ENCODE data around the gene USP10.

The USP10 gene

DNA sequence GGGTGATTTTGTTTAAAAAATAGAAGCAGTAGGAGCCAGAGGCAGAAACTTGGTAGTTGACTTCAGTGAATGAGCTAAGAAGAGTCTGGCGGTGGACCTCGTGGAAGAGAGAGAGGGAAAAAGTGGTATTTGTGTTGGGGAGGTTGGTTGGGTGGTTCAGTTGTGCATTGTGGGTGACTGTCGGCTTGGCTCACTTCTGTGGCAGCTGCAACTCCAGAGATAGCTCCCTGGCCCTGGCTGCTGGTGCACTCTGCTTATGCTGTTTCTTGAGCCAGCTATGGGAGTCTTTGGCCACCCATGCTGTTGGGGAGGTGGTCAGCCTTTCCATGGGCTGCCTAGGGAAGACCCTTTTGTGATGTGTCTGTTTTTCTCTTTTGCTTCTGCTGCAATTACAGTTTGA is 69.6 kb downstream of the USP10 start:
- H3K4me3 ChIP-seq (ENCODE audit: low read depth, low read length): no peak overlapping the region
- H2AFZ ChIP-seq (ENCODE audit: insufficient read depth, low read length, poor library complexity): no peak overlapping the region
- H3K79me2 ChIP-seq (ENCODE audit: control insufficient read depth, insufficient read depth, low read length, poor library complexity): no peaks in the 10 kb centered on the region
- no peaks in the 10 kb centered on the region for H3K4me1 ChIP-seq (ENCODE audit: control insufficient read depth in 1 of 2, insufficient read depth in 2 of 2, low read length in 2 of 2)
- no peak for DNase-seq
- H2AK5ac ChIP-seq (ENCODE audit: low read length): no peak overlapping the region
- H3K4me2 ChIP-seq (ENCODE audit: low read length): no peak overlapping the region
- no peak overlapping the region for H4K91ac ChIP-seq (ENCODE audit: low read depth, low read length)
- no peak overlapping the region for H2BK5ac ChIP-seq (ENCODE audit: low read depth, low read length, poor library complexity)
- H3K23ac ChIP-seq (ENCODE audit: low read length): no peak overlapping the region
- no peaks in the 10 kb centered on the region for H3K79me1 ChIP-seq (ENCODE audit: low read length)
- no CpG with 5 or more reads among the region's 3 CpGs for WGBS (ENCODE audit: extremely low coverage, insufficient coverage, insufficient read length)
- H3K36me3 ChIP-seq (ENCODE audit: control insufficient read depth in 1 of 2, insufficient read depth in 2 of 2, low read length in 2 of 2): peaks cover 41 to 60% of the 10 kb centered on the region in 2 experiments
- H3K27ac ChIP-seq (ENCODE audit: low read depth, low read length): no peak overlapping the region
- H3K27me3 ChIP-seq (ENCODE audit: insufficient read depth, low read length): no peaks in the 10 kb centered on the region
- no peak overlapping the region for H3K18ac ChIP-seq (ENCODE audit: low read length)
- H4K8ac ChIP-seq (ENCODE audit: low read depth, low read length): no peak overlapping the region
- no peak overlapping the region for H3K14ac ChIP-seq (ENCODE audit: low read length)
- H3K9me3 ChIP-seq (ENCODE audit: insufficient read depth, low read depth, low read length): peaks cover 2% of the 10 kb centered on the region
- H4K12ac ChIP-seq (ENCODE audit: low read depth, low read length): no peak overlapping the region
- no peak overlapping the region for H2BK12ac ChIP-seq (ENCODE audit: low read length)
- H2BK120ac ChIP-seq (ENCODE audit: insufficient read depth, low read length, poor library complexity): no peak overlapping the region
- H3K9ac ChIP-seq (ENCODE audit: low read length): no peak overlapping the region
- no peak overlapping the region for H3K4ac ChIP-seq (ENCODE audit: low read depth, low read length)

DNA sequence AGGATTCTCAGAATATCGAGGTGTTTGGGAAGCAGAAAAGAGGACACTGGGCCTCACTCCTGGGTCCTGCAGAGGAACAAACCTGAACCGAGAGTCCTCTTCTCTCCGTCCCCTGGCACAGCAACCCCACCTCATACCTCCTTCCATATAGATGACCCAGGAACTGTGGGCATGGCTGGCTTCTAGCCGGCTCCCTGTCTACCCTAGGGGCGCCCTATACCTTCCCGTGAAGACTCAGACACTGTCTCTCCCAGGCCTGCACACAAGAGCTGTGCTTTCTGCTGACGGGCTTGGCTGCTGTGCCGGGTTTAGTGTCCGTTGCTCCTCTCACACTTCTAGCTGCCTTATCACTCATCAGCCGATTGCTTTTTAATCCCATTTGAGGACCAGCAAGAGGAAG is 73.5 kb downstream of the USP10 start:
- no peak overlapping the region for H4K91ac ChIP-seq (ENCODE audit: low read depth, low read length)
- H3K23ac ChIP-seq (ENCODE audit: low read length): no peak overlapping the region
- H3K4me2 ChIP-seq (ENCODE audit: low read length): no peak overlapping the region
- H3K4me3 ChIP-seq (ENCODE audit: low read depth, low read length): no peak overlapping the region
- H3K4me1 ChIP-seq (ENCODE audit: control insufficient read depth in 1 of 2, insufficient read depth in 2 of 2, low read length in 2 of 2): no peaks in the 10 kb centered on the region
- H3K18ac ChIP-seq (ENCODE audit: low read length): no peak overlapping the region
- peaks cover 50 to 69% of the 10 kb centered on the region in 2 experiments for H3K36me3 ChIP-seq (ENCODE audit: control insufficient read depth in 1 of 2, insufficient read depth in 2 of 2, low read length in 2 of 2)
- no peak overlapping the region for H2BK5ac ChIP-seq (ENCODE audit: low read depth, low read length, poor library complexity)
- no peak overlapping the region for H2BK120ac ChIP-seq (ENCODE audit: insufficient read depth, low read length, poor library complexity)
- no peak overlapping the region for H3K27ac ChIP-seq (ENCODE audit: low read depth, low read length)
- no peak for DNase-seq
- no peak overlapping the region for H4K8ac ChIP-seq (ENCODE audit: low read depth, low read length)
- H3K14ac ChIP-seq (ENCODE audit: low read length): no peak overlapping the region
- no CpG with 5 or more reads among the region's 10 CpGs for WGBS (ENCODE audit: extremely low coverage, insufficient coverage, insufficient read length)
- H3K9ac ChIP-seq (ENCODE audit: low read length): no peak overlapping the region
- H3K79me2 ChIP-seq (ENCODE audit: control insufficient read depth, insufficient read depth, low read length, poor library complexity): no peaks in the 10 kb centered on the region
- no peak overlapping the region for H2AK5ac ChIP-seq (ENCODE audit: low read length)
- no peak overlapping the region for H2AFZ ChIP-seq (ENCODE audit: insufficient read depth, low read length, poor library complexity)
- no peak overlapping the region for H3K4ac ChIP-seq (ENCODE audit: low read depth, low read length)
- no peaks in the 10 kb centered on the region for H3K27me3 ChIP-seq (ENCODE audit: insufficient read depth, low read length)
- no peak overlapping the region for H2BK12ac ChIP-seq (ENCODE audit: low read length)
- H3K79me1 ChIP-seq (ENCODE audit: low read length): no peaks in the 10 kb centered on the region
- no peaks in the 10 kb centered on the region for H3K9me3 ChIP-seq (ENCODE audit: insufficient read depth, low read depth, low read length)
- H4K12ac ChIP-seq (ENCODE audit: low read depth, low read length): no peak overlapping the region

DNA sequence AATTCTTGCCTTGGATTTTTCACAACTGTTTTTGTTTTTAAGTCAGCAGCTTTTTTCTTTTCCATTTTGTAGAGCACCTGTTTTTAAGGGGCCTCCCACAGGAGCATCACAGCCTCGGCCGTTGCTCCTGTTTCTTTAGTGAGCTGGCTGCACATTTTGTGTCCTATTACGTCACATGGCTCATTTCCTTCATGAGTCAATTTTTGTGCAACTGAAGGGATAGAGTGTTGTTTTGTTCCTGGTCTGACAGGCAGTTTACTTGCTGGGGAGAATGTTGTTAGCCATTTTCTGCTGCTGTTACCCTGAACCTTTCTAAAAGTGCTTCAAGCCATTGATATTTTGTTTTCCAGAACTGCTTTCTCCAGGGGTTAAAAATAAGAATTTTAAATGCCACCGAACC is 75.0 kb downstream of the USP10 start:
- peaks cover 49 to 66% of the 10 kb centered on the region in 2 experiments for H3K36me3 ChIP-seq (ENCODE audit: control insufficient read depth in 1 of 2, insufficient read depth in 2 of 2, low read length in 2 of 2)
- no peak overlapping the region for H3K14ac ChIP-seq (ENCODE audit: low read length)
- H3K79me2 ChIP-seq (ENCODE audit: control insufficient read depth, insufficient read depth, low read length, poor library complexity): no peaks in the 10 kb centered on the region
- H2AFZ ChIP-seq (ENCODE audit: insufficient read depth, low read length, poor library complexity): no peak overlapping the region
- no peaks in the 10 kb centered on the region for H3K4me1 ChIP-seq (ENCODE audit: control insufficient read depth in 1 of 2, insufficient read depth in 2 of 2, low read length in 2 of 2)
- no peak overlapping the region for H3K4me2 ChIP-seq (ENCODE audit: low read length)
- H3K4ac ChIP-seq (ENCODE audit: low read depth, low read length): no peak overlapping the region
- no peak overlapping the region for H2BK5ac ChIP-seq (ENCODE audit: low read depth, low read length, poor library complexity)
- no peak overlapping the region for H2AK5ac ChIP-seq (ENCODE audit: low read length)
- no peak overlapping the region for H4K12ac ChIP-seq (ENCODE audit: low read depth, low read length)
- no peaks in the 10 kb centered on the region for H3K79me1 ChIP-seq (ENCODE audit: low read length)
- no peak overlapping the region for H3K23ac ChIP-seq (ENCODE audit: low read length)
- no peak overlapping the region for H2BK120ac ChIP-seq (ENCODE audit: insufficient read depth, low read length, poor library complexity)
- no peak overlapping the region for H3K4me3 ChIP-seq (ENCODE audit: low read depth, low read length)
- H3K18ac ChIP-seq (ENCODE audit: low read length): no peak overlapping the region
- H3K9me3 ChIP-seq (ENCODE audit: insufficient read depth, low read depth, low read length): peaks cover 2% of the 10 kb centered on the region
- peak; percentile 20 to 50 for DNase-seq
- no peaks in the 10 kb centered on the region for H3K27me3 ChIP-seq (ENCODE audit: insufficient read depth, low read length)
- H3K27ac ChIP-seq (ENCODE audit: low read depth, low read length): no peak overlapping the region
- no CpG with 5 or more reads among the region's 4 CpGs for WGBS (ENCODE audit: extremely low coverage, insufficient coverage, insufficient read length)
- H4K91ac ChIP-seq (ENCODE audit: low read depth, low read length): no peak overlapping the region
- H4K8ac ChIP-seq (ENCODE audit: low read depth, low read length): no peak overlapping the region
- no peak overlapping the region for H2BK12ac ChIP-seq (ENCODE audit: low read length)
- no peak overlapping the region for H3K9ac ChIP-seq (ENCODE audit: low read length)

DNA sequence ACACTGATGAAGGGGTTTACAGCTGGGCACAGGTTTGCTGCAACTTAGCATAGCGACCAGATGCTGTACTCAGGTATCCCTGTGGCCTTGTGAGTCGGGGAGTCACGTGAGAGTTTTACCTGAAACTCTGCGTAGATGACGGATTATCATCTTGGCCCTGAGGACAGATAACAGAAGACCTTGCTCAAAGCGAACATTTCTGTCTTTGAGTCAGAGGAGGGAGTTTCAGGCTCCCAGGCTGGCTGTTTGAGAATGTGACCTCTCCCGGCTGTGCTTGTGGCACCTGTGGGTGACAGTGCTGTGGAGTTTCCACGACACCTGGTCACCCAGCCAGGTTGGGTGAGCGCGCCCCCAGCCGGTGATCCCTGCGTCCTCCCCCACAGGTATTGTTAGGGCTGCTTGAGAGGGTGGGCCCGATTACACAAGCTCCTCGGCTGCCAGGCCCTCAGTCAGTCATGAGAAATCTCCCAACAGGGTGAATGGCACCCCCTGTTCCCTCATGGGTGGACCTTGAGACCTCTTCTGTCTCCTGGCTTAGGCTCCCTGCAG is 75.5 kb downstream of the USP10 start:
- Histone ChIP-seq H2BK120ac (ENCODE audit: insufficient read depth, low read length, poor library complexity) (no peak overlapping the region), H3K4me1 (ENCODE audit: control insufficient read depth in 1 of 2, insufficient read depth in 2 of 2, low read length in 2 of 2) (no peaks in the 10 kb centered on the region), H3K23ac (ENCODE audit: low read length) (no peak overlapping the region), H3K36me3 (ENCODE audit: control insufficient read depth in 1 of 2, insufficient read depth in 2 of 2, low read length in 2 of 2) (peaks cover 50 to 68% of the 10 kb centered on the region in 2 experiments), H3K9ac (ENCODE audit: low read length) (no peak overlapping the region), H3K9me3 (ENCODE audit: insufficient read depth, low read depth, low read length) (peaks cover 4% of the 10 kb centered on the region), H3K27me3 (ENCODE audit: insufficient read depth, low read length) (no peaks in the 10 kb centered on the region), H3K79me1 (ENCODE audit: low read length) (no peaks in the 10 kb centered on the region), H4K91ac (ENCODE audit: low read depth, low read length) (no peak overlapping the region), H3K4me3 (ENCODE audit: low read depth, low read length) (no peak overlapping the region), H3K79me2 (ENCODE audit: control insufficient read depth, insufficient read depth, low read length, poor library complexity) (no peaks in the 10 kb centered on the region), H2AFZ (ENCODE audit: insufficient read depth, low read length, poor library complexity) (no peak overlapping the region), H2AK5ac (ENCODE audit: low read length) (no peak overlapping the region), H3K18ac (ENCODE audit: low read length) (peak overlapping the region; percentile 38), H3K14ac (ENCODE audit: low read length) (no peak overlapping the region), H4K8ac (ENCODE audit: low read depth, low read length) (no peak overlapping the region), H4K12ac (ENCODE audit: low read depth, low read length) (no peak overlapping the region), H3K4ac (ENCODE audit: low read depth, low read length) (no peak overlapping the region), H3K27ac (ENCODE audit: low read depth, low read length) (no peak overlapping the region), H3K4me2 (ENCODE audit: low read length) (no peak overlapping the region), H2BK5ac (ENCODE audit: low read depth, low read length, poor library complexity) (no peak overlapping the region), H2BK12ac (ENCODE audit: low read length) (no peak overlapping the region)
- WGBS (ENCODE audit: extremely low coverage, insufficient coverage, insufficient read length): no CpG with 5 or more reads among the region's 14 CpGs
- peak; percentile 61 to 83 for DNase-seq

Data from trophoblast cell (in vitro differentiated cells and primary cell).